Adipocyte (in vitro differentiated cells): Measurements from ENCODE around the gene OSBPL5.

Experiments used
- DNase-seq: peaks from one replicate; pipeline ENCODE4 v3.0.0-alpha.2; 2015; ENCODE audit warnings: low read depth
- H3K27me3 ChIP-seq: replicated peaks from 2 replicates; pipeline ENCODE4 v1.7.0; 2013; ENCODE audit warnings: mild to moderate bottlenecking, low read length, moderate library complexity; ENCODE audit not compliant: control insufficient read depth, insufficient read depth
- H3K36me3 ChIP-seq: 2 replicates; pipeline ENCODE4 v1.7.0; 2013; ENCODE audit warnings: low read length, mild to moderate bottlenecking, moderate library complexity; ENCODE audit not compliant: control insufficient read depth, insufficient read depth, severe bottlenecking
- H3K4me1 ChIP-seq: 2 replicates; pipeline ENCODE4 v1.7.0; 2013; ENCODE audit warnings: mild to moderate bottlenecking, low read length, moderate library complexity; ENCODE audit not compliant: control insufficient read depth, insufficient read depth
- H3K4me3 ChIP-seq: 2 replicates; pipeline ENCODE4 v1.7.0; 2013; ENCODE audit warnings: mild to moderate bottlenecking, low read length, moderate library complexity
- H3K9ac ChIP-seq: 2 replicates; pipeline ENCODE4 v1.7.0; 2013; ENCODE audit warnings: mild to moderate bottlenecking, low read length, moderate library complexity
- H3K9me3 ChIP-seq: 2 replicates; pipeline ENCODE4 v1.7.0; 2013; ENCODE audit warnings: mild to moderate bottlenecking, low read length, moderate library complexity; ENCODE audit not compliant: control insufficient read depth

OSBPL5 gene

DNA sequence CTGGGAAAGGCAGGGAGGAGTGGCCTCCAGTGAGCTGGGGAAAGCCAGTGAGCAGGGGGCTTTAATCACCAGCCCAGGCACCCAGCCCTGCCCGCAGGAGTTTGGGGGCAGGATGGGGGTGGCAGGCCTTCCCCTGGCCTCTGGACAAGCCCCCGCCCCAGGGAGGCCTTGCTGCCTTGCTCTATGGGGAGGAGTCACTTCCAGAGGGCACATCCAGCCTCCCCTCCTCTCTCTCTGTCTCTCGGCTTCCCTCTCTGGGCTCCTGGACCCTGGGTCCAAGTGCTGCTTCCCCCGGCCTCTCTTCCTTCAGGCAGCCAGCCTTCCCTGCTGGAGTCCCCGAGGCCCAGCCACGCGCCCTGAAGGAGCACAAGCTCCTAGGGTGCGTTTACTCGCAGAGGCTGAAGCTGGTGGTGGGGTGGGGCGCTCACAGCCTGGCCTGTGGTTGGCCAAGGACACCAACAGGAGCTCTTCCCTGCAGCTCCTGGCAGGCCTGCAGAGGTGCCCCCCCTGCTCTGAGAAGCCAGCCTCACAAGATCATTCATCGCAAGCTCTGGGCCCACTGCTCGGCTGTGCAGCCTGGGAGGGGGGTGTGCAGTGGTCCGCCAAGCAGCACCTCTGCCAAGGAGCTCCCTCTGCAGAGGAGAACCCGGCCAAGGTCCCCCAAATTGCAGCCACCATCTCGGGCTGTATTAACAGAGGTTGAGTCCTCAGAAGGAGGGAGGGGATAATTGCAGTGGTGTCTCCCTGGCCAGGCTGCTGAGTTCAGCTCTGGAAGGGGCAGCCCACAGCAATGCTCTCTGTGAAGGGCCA is 25.4 kb downstream of the OSBPL5 start:
- H3K4me3 ChIP-seq, result no peak overlapping the region
- H3K4me1 ChIP-seq, result peaks cover 3% of the 10 kb centered on the region
- H3K36me3 ChIP-seq, result no peaks in the 10 kb centered on the region
- H3K9ac ChIP-seq, result no peak overlapping the region
- no peaks in the 10 kb centered on the region for H3K27me3 ChIP-seq
- no peaks in the 10 kb centered on the region for H3K9me3 ChIP-seq
- DNase-seq, result no peak

- Histone ChIP-seq H3K27me3 (no peaks in the 10 kb centered on the region), H3K36me3 (no peaks in the 10 kb centered on the region), H3K4me3 (no peak overlapping the region), H3K9me3 (no peaks in the 10 kb centered on the region), H3K9ac (no peak overlapping the region), H3K4me1 (peaks cover 3% of the 10 kb centered on the region)
- no peak for DNase-seq
Measured at GRCh38 chr11:3139086-3139440, 26.0 kb downstream of the OSBPL5 start.

DNA sequence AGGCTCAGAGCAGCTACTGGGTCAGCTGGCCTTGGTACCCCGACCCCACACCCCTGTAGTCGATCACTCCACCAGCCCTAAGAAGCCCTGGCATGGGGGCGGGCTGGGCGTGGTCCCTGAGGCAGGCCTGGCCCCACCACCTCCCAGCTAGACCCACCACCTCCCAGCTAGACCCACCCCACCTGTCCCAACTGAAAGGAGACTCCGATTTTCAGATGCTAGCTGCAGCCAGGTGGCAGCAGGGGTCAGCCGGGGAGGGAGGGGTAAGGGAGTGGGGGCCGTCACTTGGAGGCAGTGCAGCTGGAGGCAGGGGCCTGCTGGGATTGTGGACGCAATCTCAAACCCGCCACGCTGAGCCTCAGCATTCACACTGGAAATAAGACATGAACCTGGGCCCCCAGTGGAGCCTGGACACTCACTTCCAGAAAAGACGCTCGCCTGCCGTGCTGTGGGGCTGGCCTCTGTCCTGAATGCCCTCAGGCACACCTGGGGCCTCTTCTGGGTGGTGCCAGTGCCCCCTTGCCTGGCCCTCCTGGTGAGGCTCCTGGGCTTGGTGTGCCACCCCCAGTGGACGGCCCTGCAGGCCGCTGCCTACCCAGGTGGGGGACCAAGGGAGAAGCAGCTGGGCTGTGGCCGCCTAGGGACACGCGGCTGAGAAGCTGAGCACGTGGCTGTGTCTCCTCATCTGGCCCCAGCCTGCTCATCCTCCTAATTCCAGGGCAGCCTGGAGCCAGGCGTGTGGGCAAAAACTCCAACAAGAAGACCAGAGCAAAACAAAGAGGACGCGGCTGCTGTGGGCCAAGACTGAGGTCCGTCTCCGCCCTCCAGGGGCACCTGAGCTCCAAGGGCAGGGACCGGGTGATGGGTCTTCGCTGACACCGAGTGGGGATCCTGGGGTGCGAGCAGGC is 26.7 kb downstream of the OSBPL5 start:
- Histone ChIP-seq H3K9ac (no peak overlapping the region), H3K4me3 (no peak overlapping the region), H3K36me3 (no peaks in the 10 kb centered on the region), H3K4me1 (peaks cover 3% of the 10 kb centered on the region), H3K9me3 (no peaks in the 10 kb centered on the region), H3K27me3 (no peaks in the 10 kb centered on the region)
- DNase-seq, result no peak

DNA sequence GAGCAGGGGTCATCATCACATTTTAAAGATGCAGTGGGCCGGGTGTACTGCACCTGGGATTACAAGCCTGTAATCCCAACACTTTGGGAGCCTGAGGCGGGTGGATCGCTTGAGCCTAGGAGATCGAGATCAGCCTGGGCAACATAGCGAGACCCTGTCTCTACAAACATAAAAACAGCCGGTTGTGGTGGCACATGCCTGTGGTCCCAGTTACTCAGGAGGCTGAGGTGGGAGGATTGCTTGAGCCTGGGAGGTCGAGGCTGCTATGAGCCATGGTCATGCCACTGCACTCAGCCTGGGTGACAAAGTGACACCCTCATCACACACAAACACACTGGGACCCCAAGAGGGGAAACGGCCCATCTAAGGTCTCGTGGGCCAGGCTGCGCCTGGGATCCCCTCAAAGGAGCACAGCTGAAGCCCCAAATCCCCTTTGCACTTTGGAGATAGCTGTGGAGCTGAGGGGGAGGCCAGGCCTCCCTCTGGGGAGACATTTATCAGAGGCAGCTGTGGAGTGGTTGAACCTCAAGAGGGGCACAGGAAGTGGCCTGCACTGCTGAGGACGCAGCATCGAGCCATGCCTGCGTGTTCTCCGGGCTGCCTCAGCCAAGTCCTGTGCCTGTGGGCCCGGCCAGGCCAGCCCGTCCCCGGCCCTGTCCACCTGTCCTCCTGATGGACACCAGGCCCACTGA is 27.5 kb downstream of the OSBPL5 start:
- H3K27me3 ChIP-seq, result no peaks in the 10 kb centered on the region
- H3K9me3 ChIP-seq, result no peaks in the 10 kb centered on the region
- no peak for DNase-seq
- H3K4me1 ChIP-seq, result peaks cover 3% of the 10 kb centered on the region
- H3K9ac ChIP-seq, result no peak overlapping the region
- no peaks in the 10 kb centered on the region for H3K36me3 ChIP-seq
- H3K4me3 ChIP-seq, result no peak overlapping the region

DNA sequence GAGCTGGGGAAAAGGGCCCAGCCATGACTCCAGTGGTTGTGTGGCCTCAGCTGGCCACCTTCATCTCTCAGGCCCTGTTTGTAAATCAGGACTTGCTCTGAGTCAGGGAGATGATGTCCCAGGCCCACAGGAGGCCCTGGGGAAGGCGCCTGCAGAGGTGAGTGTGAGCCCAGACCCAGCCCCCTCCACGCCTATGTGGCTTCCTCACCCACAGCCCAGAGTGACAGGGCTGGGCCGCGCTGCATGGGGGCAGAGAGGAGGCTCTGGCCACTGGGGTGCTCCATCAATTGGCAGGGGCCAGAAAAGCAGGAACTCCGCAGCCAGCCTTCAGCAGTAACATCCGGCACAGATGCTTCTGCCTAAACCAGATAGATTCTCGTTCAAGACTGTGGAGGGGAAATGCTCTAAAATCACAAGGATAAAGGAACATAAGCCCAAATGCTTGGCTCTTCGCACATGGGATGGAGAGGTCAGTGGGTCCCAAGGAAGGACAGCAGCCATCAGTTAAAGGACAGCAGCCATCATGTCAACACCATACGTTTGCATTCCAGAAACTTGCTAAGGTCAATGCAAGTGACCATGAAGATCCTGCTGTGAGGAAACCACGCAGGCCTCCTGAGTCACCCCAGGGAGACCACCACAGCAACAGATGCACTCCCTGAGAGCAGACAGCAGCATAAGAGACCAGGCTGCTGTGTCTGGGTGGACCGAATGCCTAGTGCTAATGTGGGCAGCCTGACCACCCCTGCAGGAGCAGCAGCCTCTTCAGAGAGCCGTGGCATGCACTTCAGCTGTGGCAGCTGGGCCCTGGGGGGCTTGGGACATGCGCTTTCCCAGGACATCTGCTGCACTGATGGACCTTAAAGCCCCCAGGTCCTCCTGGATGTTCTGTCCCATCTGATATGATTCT is 28.3 kb downstream of the OSBPL5 start:
- H3K27me3 ChIP-seq, result no peaks in the 10 kb centered on the region
- no peak overlapping the region for H3K9ac ChIP-seq
- H3K4me3 ChIP-seq, result no peak overlapping the region
- no peak for DNase-seq
- no peaks in the 10 kb centered on the region for H3K9me3 ChIP-seq
- peaks cover 3% of the 10 kb centered on the region for H3K4me1 ChIP-seq
- H3K36me3 ChIP-seq, result no peaks in the 10 kb centered on the region

GRCh38 chr11:3135481-3136440 is 29.3 kb downstream of the OSBPL5 start:
- Histone ChIP-seq H3K36me3 (no peaks in the 10 kb centered on the region), H3K27me3 (no peaks in the 10 kb centered on the region), H3K9ac (no peak overlapping the region), H3K4me1 (peaks cover 3% of the 10 kb centered on the region), H3K9me3 (no peaks in the 10 kb centered on the region), H3K4me3 (no peak overlapping the region)
- no peak for DNase-seq

- Histone ChIP-seq H3K4me1 (peaks cover 3% of the 10 kb centered on the region), H3K27me3 (no peaks in the 10 kb centered on the region), H3K36me3 (no peaks in the 10 kb centered on the region), H3K9ac (no peak overlapping the region), H3K9me3 (no peaks in the 10 kb centered on the region), H3K4me3 (no peak overlapping the region)
- DNase-seq, result no peak
Measured at GRCh38 chr11:3134651-3135480, 30.2 kb downstream of the OSBPL5 start.

GRCh38 chr11:3134218-3134621 is 30.9 kb downstream of the OSBPL5 start:
- Histone ChIP-seq H3K4me3 (no peak overlapping the region), H3K4me1 (peaks cover 1% of the 10 kb centered on the region), H3K27me3 (no peaks in the 10 kb centered on the region), H3K36me3 (no peaks in the 10 kb centered on the region), H3K9me3 (no peaks in the 10 kb centered on the region), H3K9ac (no peak overlapping the region)
- DNase-seq, result no peak
